GM18505 (cell line): ENCODE measurements around the gene ATF6B.
"Not testable (repeated sequence)": the region's sequence is repeated elsewhere in the genome, so short reads cannot be mapped to it uniquely, and the experiment has no call there.

ENCODE experiments used
- ATAC-seq: cut with Tn5 transposase; IDR thresholded peaks from one replicate; pipeline ENCODE4 v1.9.1; 2021; ENCODE audit not compliant: unreplicated experiment
- POLR2A ChIP-seq: IDR thresholded peaks from 4 replicates; pipeline ENCODE4 v1.6.1; 2011; ENCODE audit warnings: borderline replicate concordance; ENCODE audit not compliant: insufficient read depth, insufficient read length; ENCODE audit errors: extremely low read depth

Gene ATF6B

GRCh38 chr6:32115623-32116022, 12.4 kb downstream of the ATF6B start:
- no peak for ATAC-seq
- TF ChIP-seq POLR2A = no peak

GRCh38 chr6:32114796-32115195, 13.2 kb downstream of the ATF6B start:
- no peak for ATAC-seq

GRCh38 chr6:32113386-32114352, 14.4 kb downstream of the ATF6B start:
- no peak for ATAC-seq
- no peak for TF ChIP-seq POLR2A

More at GRCh38 chr6:32114796-32115195, 13.2 kb downstream of the ATF6B start:
- TF ChIP-seq POLR2A = no peak

- TF ChIP-seq POLR2A = no peak
- no peak for ATAC-seq
Observed at GRCh38 chr6:32112431-32112980, 15.5 kb downstream of the ATF6B start.

- ATAC-seq = no peak
Observed at GRCh38 chr6:32111424-32112066, 16.5 kb downstream of the ATF6B start.

GRCh38 chr6:32110632-32111031, 17.4 kb downstream of the ATF6B start:
- no peak for ATAC-seq
- no peak for TF ChIP-seq POLR2A

More at GRCh38 chr6:32111424-32112066, 16.5 kb downstream of the ATF6B start:
- no peak for TF ChIP-seq POLR2A

GRCh38 chr6:32109765-32110160, 18.3 kb downstream of the ATF6B start:
- TF ChIP-seq POLR2A = no peak

GRCh38 chr6:32109114-32109764, 18.8 kb downstream of the ATF6B start, which contains the start of gene TNXB:
TSS of gene TNXB (minus strand) at chr6:32109338. CDS start at chr6:32098198, 11,140 bp downstream.
- TF ChIP-seq POLR2A = peak; percentile 17
- no peak for ATAC-seq

More at GRCh38 chr6:32109765-32110160, 18.3 kb downstream of the ATF6B start:
- ATAC-seq = no peak

- TF ChIP-seq POLR2A = no peak
- no peak for ATAC-seq
Observed at GRCh38 chr6:32108727-32109113, 19.3 kb downstream of the ATF6B start.

- ATAC-seq = no peak
- no peak for TF ChIP-seq POLR2A
Observed at GRCh38 chr6:32108094-32108627, 19.9 kb downstream of the ATF6B start.

- TF ChIP-seq POLR2A = no peak
- no peak for ATAC-seq
Observed at GRCh38 chr6:32107406-32107805, 20.6 kb downstream of the ATF6B start.

GRCh38 chr6:32105433-32105832, 22.6 kb downstream of the ATF6B start:
- ATAC-seq = no peak
- no peak for TF ChIP-seq POLR2A

GRCh38 chr6:32102255-32102654, 25.8 kb downstream of the ATF6B start:
- no peak for TF ChIP-seq POLR2A
- ATAC-seq = no peak

GRCh38 chr6:32100251-32100650, 27.8 kb downstream of the ATF6B start:
- not testable (repeated sequence) for ATAC-seq
